Mucosa of rectum (tissue), 2 donors: Measurements from ENCODE around the gene SLC4A8.
A peak's percentile ranks its signal among the peaks of the same experiment; 100 is the strongest.

Experiments used
- H3K27ac ChIP-seq, 2 donors: one replicate each; pipeline ENCODE4 v1.7.0; 2013; ENCODE audit warnings: inconsistent platforms in 2 of 2, low read depth in 2 of 2, low read length in 2 of 2
- H3K27me3 ChIP-seq, 2 donors: one replicate each; pipeline ENCODE4 v1.7.0; 2013; ENCODE audit warnings: low read length in 2 of 2; ENCODE audit not compliant: control insufficient read depth in 2 of 2, insufficient read depth in 2 of 2
- H3K36me3 ChIP-seq, 2 donors: one replicate each; pipeline ENCODE4 v1.7.0; 2013; ENCODE audit warnings: low read length in 2 of 2; ENCODE audit not compliant: control insufficient read depth in 2 of 2, insufficient read depth in 2 of 2
- H3K4me1 ChIP-seq, 2 donors: one replicate each; pipeline ENCODE4 v1.7.0; 2013; ENCODE audit warnings: low read length in 2 of 2, mild to moderate bottlenecking in 1 of 2; ENCODE audit not compliant: control insufficient read depth in 2 of 2, insufficient read depth in 2 of 2
- H3K4me3 ChIP-seq, 2 donors: one replicate each; pipeline ENCODE4 v1.7.0; 2013; ENCODE audit warnings: low read length in 2 of 2
- H3K9ac ChIP-seq, 2 donors: one replicate each; pipeline ENCODE4 v1.7.0; 2013; ENCODE audit warnings: low read length in 2 of 2, low read depth in 1 of 2, mild to moderate bottlenecking in 1 of 2
- H3K9me3 ChIP-seq, 2 donors: one replicate each; pipeline ENCODE4 v1.7.0; 2013; ENCODE audit warnings: low read length in 2 of 2; ENCODE audit not compliant: control insufficient read depth in 2 of 2
- donor health status: healthy.
- donor health status: Normal muscosa, but diverticular disease.

The SLC4A8 gene

GRCh38 chr12:51424662-51425539 lies at the start of gene SLC4A8:
SLC4A8 (plus strand) TSS chr12:51424831; CDS start chr12:51424988, 157 bp downstream.
- Histone ChIP-seq H3K9me3 (no peaks in the 10 kb centered on the region), H3K27me3 (no peaks in the 10 kb centered on the region), H3K36me3 (no peaks in the 10 kb centered on the region), H3K9ac (no peak within 1 kb of the TSS), H3K4me1 (peaks cover 2 to 7% of the 10 kb centered on the region in 2 donors), H3K4me3 (peak within 1 kb of the TSS; percentile 50 to 54), H3K27ac (no peak within 1 kb of the TSS)

- Histone ChIP-seq H3K9ac (no peak overlapping the region), H3K36me3 (peaks cover 9 to 23% of the 10 kb centered on the region in 2 donors), H3K27ac (no peak overlapping the region), H3K27me3 (no peaks in the 10 kb centered on the region), H3K4me1 (no peaks in the 10 kb centered on the region), H3K9me3 (no peaks in the 10 kb centered on the region), H3K4me3 (no peak overlapping the region)
Observed at GRCh38 chr12:51374856-51375255, 49.8 kb upstream of the SLC4A8 start.

DNA sequence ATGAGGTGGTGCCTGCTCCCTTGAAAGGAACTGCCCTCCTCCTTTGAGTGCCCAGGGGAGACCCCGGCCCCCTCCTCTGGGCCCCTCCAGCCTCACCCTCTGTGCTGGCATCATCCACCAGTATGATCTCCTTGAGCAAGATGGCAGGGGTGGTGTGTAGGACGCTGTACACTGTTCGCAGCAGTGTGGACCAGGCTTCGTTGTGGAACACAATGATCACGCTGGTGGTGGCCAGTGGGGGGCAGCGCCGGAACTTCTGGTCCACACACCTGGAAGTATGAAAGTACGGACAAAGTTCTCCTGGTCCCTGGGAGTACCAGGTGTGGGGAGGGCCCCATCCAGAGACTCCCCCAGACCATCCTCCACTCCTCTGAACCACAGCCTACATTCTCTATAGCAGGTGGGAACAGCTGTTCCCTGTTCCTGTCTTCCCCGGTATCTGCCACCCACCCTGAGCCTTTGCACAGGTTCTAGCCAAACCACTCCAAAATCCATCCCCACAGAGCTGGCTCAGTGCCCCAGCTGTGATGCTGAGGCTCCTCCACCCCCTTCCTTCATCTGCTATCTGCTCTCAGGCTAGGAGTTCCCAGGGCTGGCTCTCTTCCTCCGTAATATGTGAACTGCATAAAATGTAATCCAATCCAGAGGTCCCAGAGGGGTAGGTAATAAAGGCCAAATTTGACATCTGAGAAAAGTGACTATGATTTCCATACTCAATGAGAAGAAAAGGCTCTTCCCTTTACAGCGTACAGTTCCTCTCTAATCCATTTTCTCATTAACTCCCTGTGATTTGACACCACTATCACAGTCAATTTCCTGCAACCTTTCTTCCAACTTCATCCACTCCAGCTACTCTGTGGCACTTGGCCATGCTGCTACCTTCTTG lies 47.3 kb upstream of the SLC4A8 start:
- Histone ChIP-seq H3K27me3 (no peaks in the 10 kb centered on the region), H3K4me1 (no peaks in the 10 kb centered on the region), H3K4me3 (no peak overlapping the region), H3K27ac (no peak overlapping the region), H3K9ac (no peak overlapping the region), H3K36me3 (peaks cover 6 to 23% of the 10 kb centered on the region in 2 donors), H3K9me3 (no peaks in the 10 kb centered on the region)

DNA sequence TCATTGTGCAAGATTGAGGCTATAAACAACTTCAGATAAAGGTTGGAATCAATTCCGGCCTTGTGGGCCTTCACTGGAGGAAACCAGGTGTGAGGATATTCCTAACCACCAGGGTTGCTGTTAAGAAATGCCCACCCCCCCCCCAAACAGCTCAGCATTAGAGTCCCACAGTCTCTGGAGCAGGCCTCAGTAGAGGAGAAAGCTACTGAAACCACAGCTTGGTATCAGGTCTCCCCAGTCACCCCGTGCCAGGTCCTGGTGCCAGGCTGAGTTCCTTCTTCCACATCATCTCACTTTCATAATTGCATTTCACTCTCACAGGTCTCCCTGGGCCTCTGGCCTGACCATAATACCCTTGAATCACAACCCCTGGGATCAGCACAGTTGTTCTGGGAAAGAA lies 45.9 kb upstream of the SLC4A8 start:
- H3K9ac ChIP-seq: no peak overlapping the region
- no peaks in the 10 kb centered on the region for H3K27me3 ChIP-seq
- no peaks in the 10 kb centered on the region for H3K9me3 ChIP-seq
- no peak overlapping the region for H3K27ac ChIP-seq
- H3K36me3 ChIP-seq: peaks cover 8 to 25% of the 10 kb centered on the region in 2 donors
- H3K4me3 ChIP-seq: no peak overlapping the region
- no peaks in the 10 kb centered on the region for H3K4me1 ChIP-seq

- Histone ChIP-seq H3K4me1 (peaks cover 0 to 4% of the 10 kb centered on the region in 2 donors), H3K9me3 (no peaks in the 10 kb centered on the region), H3K4me3 (no peak overlapping the region), H3K9ac (no peak overlapping the region), H3K27me3 (no peaks in the 10 kb centered on the region), H3K27ac (no peak overlapping the region), H3K36me3 (peaks cover 8 to 22% of the 10 kb centered on the region in 2 donors)
Observed at GRCh38 chr12:51379571-51379970, 45.1 kb upstream of the SLC4A8 start.

DNA sequence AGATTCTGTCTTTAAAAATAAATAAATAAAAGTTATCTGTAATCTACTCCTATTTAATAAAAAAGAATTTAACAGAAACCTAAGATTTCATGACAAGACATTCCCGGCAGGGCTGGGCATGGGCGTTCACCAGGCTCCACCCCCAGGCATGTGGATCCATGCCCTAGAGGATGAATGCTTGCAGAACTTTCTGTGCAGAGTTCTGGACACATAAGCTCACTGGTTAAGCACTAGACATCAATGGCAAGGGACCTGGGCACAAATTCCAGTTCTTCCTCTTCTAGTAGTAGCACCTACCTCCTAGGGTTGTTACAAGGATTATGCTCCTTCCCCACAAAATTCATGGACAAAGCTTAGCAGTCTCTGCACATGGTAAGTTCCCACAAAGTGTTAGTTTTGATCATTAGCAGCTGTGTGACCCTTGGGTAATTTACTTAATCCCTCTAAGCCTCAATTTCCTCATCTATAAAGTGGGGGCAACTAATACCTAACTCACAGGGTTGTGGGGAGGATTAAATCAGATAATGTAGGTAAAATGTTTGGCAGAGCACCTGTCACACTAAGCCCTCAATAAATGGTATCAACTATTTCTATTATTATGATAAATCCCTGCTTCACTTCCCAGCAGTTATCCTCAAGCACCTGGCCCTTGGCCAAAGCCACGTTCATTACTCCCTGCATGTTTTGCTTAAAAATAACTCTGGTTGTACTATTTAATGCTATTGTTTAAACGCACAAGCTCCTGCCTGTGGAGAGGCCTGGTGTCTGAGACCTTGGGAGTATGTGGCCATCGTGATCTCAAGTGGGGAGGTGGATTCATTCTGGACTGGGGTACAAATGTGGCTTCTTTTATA lies 43.2 kb upstream of the SLC4A8 start:
- H3K9ac ChIP-seq: no peak overlapping the region
- peaks cover 4% of the 10 kb centered on the region in 2 donors for H3K4me1 ChIP-seq
- H3K27ac ChIP-seq: no peak overlapping the region
- H3K36me3 ChIP-seq: peaks cover 8 to 14% of the 10 kb centered on the region in 2 donors
- H3K27me3 ChIP-seq: no peaks in the 10 kb centered on the region
- H3K9me3 ChIP-seq: no peaks in the 10 kb centered on the region
- no peak overlapping the region for H3K4me3 ChIP-seq

- H3K4me1 ChIP-seq: peaks cover 4% of the 10 kb centered on the region in 2 donors
- H3K36me3 ChIP-seq: peaks cover 2 to 9% of the 10 kb centered on the region in 2 donors
- H3K27me3 ChIP-seq: no peaks in the 10 kb centered on the region
- no peaks in the 10 kb centered on the region for H3K9me3 ChIP-seq
- H3K27ac ChIP-seq: no peak overlapping the region
- no peak overlapping the region for H3K4me3 ChIP-seq
- no peak overlapping the region for H3K9ac ChIP-seq
Observed at GRCh38 chr12:51382173-51382572, 42.5 kb upstream of the SLC4A8 start.

DNA sequence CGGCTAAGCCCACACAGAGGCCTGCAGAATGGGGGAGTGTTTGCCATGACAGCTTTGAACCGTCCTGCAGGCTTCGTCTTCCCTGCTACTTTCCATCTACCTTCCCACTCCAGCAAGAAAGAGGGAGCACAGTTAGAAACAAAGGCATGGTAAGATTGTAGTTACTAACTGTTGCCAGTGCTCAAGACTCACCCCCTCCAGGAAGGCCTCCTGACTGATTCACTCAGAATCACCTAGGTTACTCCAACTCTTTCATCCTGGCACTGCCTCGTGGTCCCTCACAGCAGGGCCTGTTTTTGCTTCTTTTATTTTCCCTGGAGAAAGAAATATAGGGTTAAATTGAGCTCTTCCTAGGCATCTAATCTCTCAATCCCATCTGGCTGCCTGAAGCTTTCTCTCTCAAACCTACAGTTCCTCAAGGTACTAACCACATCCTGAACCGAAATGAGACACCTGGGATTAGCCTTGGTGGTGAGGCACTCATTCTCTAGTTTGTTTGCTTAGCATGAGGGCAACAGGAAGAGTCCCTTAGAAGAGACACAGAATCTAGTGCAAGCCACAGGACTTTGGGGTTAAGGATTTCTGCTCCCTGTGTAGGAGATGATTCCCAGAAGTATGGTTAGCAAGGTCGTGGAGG lies 41.2 kb upstream of the SLC4A8 start:
- Histone ChIP-seq H3K27ac (no peak overlapping the region), H3K4me1 (peaks cover 4% of the 10 kb centered on the region in 2 donors), H3K9ac (no peak overlapping the region), H3K4me3 (no peak overlapping the region), H3K36me3 (peaks cover 2 to 9% of the 10 kb centered on the region in 2 donors), H3K27me3 (no peaks in the 10 kb centered on the region), H3K9me3 (no peaks in the 10 kb centered on the region)

DNA sequence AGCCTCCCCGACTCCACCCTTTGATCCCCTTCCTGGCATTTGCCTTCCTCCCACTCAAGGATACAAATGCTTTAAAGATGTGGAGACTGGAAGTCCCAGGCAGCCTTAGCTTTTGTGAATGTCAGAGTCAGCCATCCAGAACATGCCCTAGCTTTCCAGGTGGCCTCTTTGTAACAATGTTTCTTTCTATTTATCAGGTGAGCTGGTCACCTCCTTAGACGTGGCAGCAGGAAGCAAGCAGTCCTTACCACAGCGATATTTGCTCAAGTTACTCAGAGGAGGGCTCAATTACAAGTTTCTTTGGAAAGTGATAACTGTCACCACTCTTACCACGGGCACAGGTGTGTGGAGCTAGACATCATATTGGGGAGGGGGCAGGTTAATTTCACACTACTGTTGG lies 38.3 kb upstream of the SLC4A8 start:
- Histone ChIP-seq H3K27me3 (no peaks in the 10 kb centered on the region), H3K27ac (no peak overlapping the region), H3K4me1 (peaks cover 20 to 25% of the 10 kb centered on the region in 2 donors), H3K9ac (no peak overlapping the region), H3K36me3 (peaks cover 2% of the 10 kb centered on the region in 2 donors), H3K4me3 (no peak overlapping the region), H3K9me3 (no peaks in the 10 kb centered on the region)
